Measurements from ENCODE around the gene LAMB2.

The LAMB2 gene

DNA sequence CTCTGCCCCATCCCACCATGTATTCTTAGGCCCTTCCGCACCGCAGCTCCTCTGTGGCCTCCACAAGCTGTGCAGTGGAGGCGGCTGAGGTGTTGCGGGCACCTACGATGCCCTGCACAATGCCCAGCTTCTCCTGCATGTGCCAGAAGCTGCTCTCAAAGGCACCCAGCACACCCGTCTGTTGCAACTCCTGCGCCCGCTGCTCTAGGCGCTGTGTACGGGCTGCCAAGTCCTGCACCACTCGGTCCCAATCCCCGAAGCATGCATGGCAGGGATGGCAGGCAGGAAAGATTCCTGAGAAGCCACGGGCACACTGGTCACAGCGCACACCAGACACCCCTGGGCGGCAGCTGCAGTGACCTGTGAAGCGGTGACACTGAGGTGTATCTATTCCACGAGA is 9.2 kb downstream of the LAMB2 start:
- Histone ChIP-seq H4K8ac (ENCODE audit: low read depth, low read length) (no peak overlapping the region), H3K14ac (ENCODE audit: low read length) (no peak overlapping the region), H3K27ac (replicated peaks; ENCODE audit: low read length) (no peak overlapping the region), H3K4me3 (ENCODE audit: low read length in 2 of 2) (no peak overlapping the region), H3K18ac (ENCODE audit: low read length) (no peak overlapping the region), H3K79me1 (ENCODE audit: low read depth, low read length) (peaks cover 5% of the 10 kb centered on the region), H2BK120ac (ENCODE audit: low read depth, low read length) (no peak overlapping the region), H3K36me3 (replicated peaks in 1 of 2; ENCODE audit: control insufficient read depth in 2 of 2, insufficient read depth in 2 of 2, low read length in 2 of 2) (peaks cover 46 to 48% of the 10 kb centered on the region in 2 donors), H4K91ac (ENCODE audit: low read depth, low read length, poor library complexity) (no peak overlapping the region), H2AFZ (ENCODE audit: low read length) (no peak overlapping the region), H3K9me3 (replicated peaks in 1 of 2; ENCODE audit: control insufficient read depth in 2 of 2, insufficient read depth in 1 of 2, low read depth in 1 of 2, low read length in 2 of 2) (peaks cover 0 to 3% of the 10 kb centered on the region in 2 donors), H2BK5ac (ENCODE audit: low read length) (no peak overlapping the region), H3K9ac (ENCODE audit: low read depth, low read length, poor library complexity) (peak overlapping the region; percentile 12), H2BK12ac (ENCODE audit: low read length) (no peak overlapping the region), H3K23ac (ENCODE audit: low read depth, low read length, poor library complexity) (peak overlapping the region; percentile 44), H3K4me1 (ENCODE audit: control insufficient read depth in 2 of 2, insufficient read depth in 1 of 2, low read depth in 1 of 2, low read length in 2 of 2) (peaks cover 8 to 9% of the 10 kb centered on the region in 2 donors), H2AK5ac (ENCODE audit: low read depth, low read length) (no peak overlapping the region), H3K27me3 (ENCODE audit: control insufficient read depth in 3 of 3, insufficient read depth in 3 of 3, low read depth in 1 of 3, low read length in 3 of 3) (no peaks in the 10 kb centered on the region), H2BK15ac (ENCODE audit: low read length) (no peak overlapping the region), H3K4ac (ENCODE audit: low read length) (no peak overlapping the region), H3K4me2 (ENCODE audit: insufficient read depth, low read length, poor library complexity, severe bottlenecking) (no peak overlapping the region)
- no peak for DNase-seq (ENCODE audit: low spot score)
- no CpG with 5 or more reads among the region's 17 CpGs for WGBS, 2 donors (ENCODE audit: extremely low coverage in 2 of 2, insufficient read length in 2 of 2, insufficient replicate concordance in 1 of 2)

DNA sequence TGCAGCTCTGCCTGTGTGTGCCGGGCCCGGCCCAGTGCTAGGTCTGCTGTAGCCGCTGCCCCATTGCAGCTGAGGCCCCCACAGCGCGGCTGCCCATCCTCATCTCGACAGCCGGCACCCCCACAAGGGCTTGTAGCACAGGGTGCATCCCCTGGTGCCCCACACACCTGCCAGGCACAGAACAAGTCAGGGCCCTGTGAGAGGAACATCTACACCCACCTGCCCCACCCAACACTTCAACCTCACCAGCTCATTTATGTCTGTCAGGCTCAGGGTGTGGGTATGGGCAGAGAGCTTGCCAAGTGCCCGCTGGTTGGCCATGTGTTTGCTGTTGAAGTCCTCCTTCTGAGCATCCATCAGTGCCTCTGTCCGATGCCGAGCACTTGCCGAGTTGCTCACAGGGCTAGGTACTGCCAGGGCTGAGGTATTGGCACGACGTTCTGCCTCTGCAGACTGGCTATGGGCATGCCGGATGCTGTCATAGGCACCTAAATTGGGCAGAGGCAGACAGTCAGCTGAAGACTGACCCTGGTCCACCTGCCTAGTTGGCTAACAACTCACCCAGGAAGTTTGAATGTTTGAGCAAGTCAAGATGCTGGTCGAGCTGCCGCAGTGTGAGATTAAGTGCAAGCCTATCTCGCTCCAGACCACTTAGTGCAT is 9.8 kb downstream of the LAMB2 start:
- no peak overlapping the region for H3K27ac ChIP-seq (replicated peaks; ENCODE audit: low read length)

GRCh38 chr3:49122451-49122850 is 10.4 kb downstream of the LAMB2 start:
- Histone ChIP-seq H3K4ac (ENCODE audit: low read length) (no peak overlapping the region), H3K4me1 (ENCODE audit: control insufficient read depth in 2 of 2, insufficient read depth in 1 of 2, low read depth in 1 of 2, low read length in 2 of 2) (peaks cover 8 to 9% of the 10 kb centered on the region in 2 donors), H3K27me3 (ENCODE audit: control insufficient read depth in 3 of 3, insufficient read depth in 3 of 3, low read depth in 1 of 3, low read length in 3 of 3) (no peaks in the 10 kb centered on the region), H3K79me1 (ENCODE audit: low read depth, low read length) (peaks cover 5% of the 10 kb centered on the region), H3K4me3 (ENCODE audit: low read length in 2 of 2) (no peak overlapping the region), H3K9me3 (replicated peaks in 1 of 2; ENCODE audit: control insufficient read depth in 2 of 2, insufficient read depth in 1 of 2, low read depth in 1 of 2, low read length in 2 of 2) (peaks cover 0 to 3% of the 10 kb centered on the region in 2 donors), H2BK5ac (ENCODE audit: low read length) (peak overlapping the region; percentile 18), H4K8ac (ENCODE audit: low read depth, low read length) (no peak overlapping the region), H2BK120ac (ENCODE audit: low read depth, low read length) (no peak overlapping the region), H3K27ac (replicated peaks; ENCODE audit: low read length) (no peak overlapping the region), H2AK5ac (ENCODE audit: low read depth, low read length) (no peak overlapping the region), H2BK12ac (ENCODE audit: low read length) (no peak overlapping the region), H3K18ac (ENCODE audit: low read length) (no peak overlapping the region), H3K4me2 (ENCODE audit: insufficient read depth, low read length, poor library complexity, severe bottlenecking) (no peak overlapping the region), H3K36me3 (replicated peaks in 1 of 2; ENCODE audit: control insufficient read depth in 2 of 2, insufficient read depth in 2 of 2, low read length in 2 of 2) (peaks cover 48 to 55% of the 10 kb centered on the region in 2 donors), H3K9ac (ENCODE audit: low read depth, low read length, poor library complexity) (no peak overlapping the region), H4K91ac (ENCODE audit: low read depth, low read length, poor library complexity) (no peak overlapping the region), H3K14ac (ENCODE audit: low read length) (no peak overlapping the region), H2AFZ (ENCODE audit: low read length) (no peak overlapping the region), H3K23ac (ENCODE audit: low read depth, low read length, poor library complexity) (no peak overlapping the region), H2BK15ac (ENCODE audit: low read length) (no peak overlapping the region)
- no CpG with 5 or more reads among the region's 7 CpGs for WGBS, 2 donors (ENCODE audit: extremely low coverage in 2 of 2, insufficient read length in 2 of 2, insufficient replicate concordance in 1 of 2)
- DNase-seq (ENCODE audit: low spot score): no peak

More for the DNA sequence above, 9.8 kb downstream of the LAMB2 start:
- no peak overlapping the region for H2BK15ac ChIP-seq (ENCODE audit: low read length)
- peak overlapping the region; percentile 44 for H3K23ac ChIP-seq (ENCODE audit: low read depth, low read length, poor library complexity)
- H3K79me1 ChIP-seq (ENCODE audit: low read depth, low read length): peaks cover 5% of the 10 kb centered on the region
- no peak overlapping the region for H4K8ac ChIP-seq (ENCODE audit: low read depth, low read length)
- H3K14ac ChIP-seq (ENCODE audit: low read length): no peak overlapping the region
- DNase-seq (ENCODE audit: low spot score): no peak
- H4K91ac ChIP-seq (ENCODE audit: low read depth, low read length, poor library complexity): no peak overlapping the region
- H2AFZ ChIP-seq (ENCODE audit: low read length): no peak overlapping the region
- H2BK5ac ChIP-seq (ENCODE audit: low read length): peak overlapping the region; percentile 18
- H2BK120ac ChIP-seq (ENCODE audit: low read depth, low read length): no peak overlapping the region
- H3K4me1 ChIP-seq (ENCODE audit: control insufficient read depth in 2 of 2, insufficient read depth in 1 of 2, low read depth in 1 of 2, low read length in 2 of 2): peaks cover 8 to 9% of the 10 kb centered on the region in 2 donors
- H3K4me3 ChIP-seq (ENCODE audit: low read length in 2 of 2): peak overlapping the region in 1 of 2 donors; percentile 11
- peaks cover 0 to 3% of the 10 kb centered on the region in 2 donors for H3K9me3 ChIP-seq (replicated peaks in 1 of 2; ENCODE audit: control insufficient read depth in 2 of 2, insufficient read depth in 1 of 2, low read depth in 1 of 2, low read length in 2 of 2)
- WGBS, 2 donors (ENCODE audit: extremely low coverage in 2 of 2, insufficient read length in 2 of 2, insufficient replicate concordance in 1 of 2): no CpG with 5 or more reads among the region's 17 CpGs
- peak overlapping the region; percentile 15 for H3K9ac ChIP-seq (ENCODE audit: low read depth, low read length, poor library complexity)
- no peak overlapping the region for H3K4ac ChIP-seq (ENCODE audit: low read length)
- no peak overlapping the region for H3K4me2 ChIP-seq (ENCODE audit: insufficient read depth, low read length, poor library complexity, severe bottlenecking)
- H3K18ac ChIP-seq (ENCODE audit: low read length): no peak overlapping the region
- H3K27me3 ChIP-seq (ENCODE audit: control insufficient read depth in 3 of 3, insufficient read depth in 3 of 3, low read depth in 1 of 3, low read length in 3 of 3): no peaks in the 10 kb centered on the region
- H3K36me3 ChIP-seq (replicated peaks in 1 of 2; ENCODE audit: control insufficient read depth in 2 of 2, insufficient read depth in 2 of 2, low read length in 2 of 2): peaks cover 43 to 50% of the 10 kb centered on the region in 2 donors
- no peak overlapping the region for H2BK12ac ChIP-seq (ENCODE audit: low read length)
- no peak overlapping the region for H2AK5ac ChIP-seq (ENCODE audit: low read depth, low read length)

DNA sequence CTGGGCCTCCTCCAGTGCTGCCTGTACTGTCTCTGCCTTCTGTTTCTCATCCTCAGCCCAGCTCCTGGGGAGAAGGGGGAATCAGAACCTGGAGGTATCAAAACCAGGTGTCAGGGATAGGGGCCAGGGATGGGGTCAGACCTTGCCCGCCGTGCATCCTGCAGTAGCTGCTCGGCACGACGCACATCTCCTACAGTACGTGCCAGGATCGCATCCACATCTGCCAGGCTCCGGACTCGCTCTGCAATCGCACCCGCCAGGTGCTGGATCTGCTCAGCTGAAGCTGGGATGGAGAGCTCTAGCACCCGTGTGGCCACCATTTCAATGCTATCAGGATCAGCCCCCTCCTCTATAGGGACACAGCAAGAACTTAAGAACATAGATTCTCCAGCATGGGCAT is 10.8 kb downstream of the LAMB2 start:
- Histone ChIP-seq H3K4me3 (ENCODE audit: low read length in 2 of 2) (no peak overlapping the region), H3K27ac (replicated peaks; ENCODE audit: low read length) (no peak overlapping the region), H2AK5ac (ENCODE audit: low read depth, low read length) (peak overlapping the region; percentile 95), H4K91ac (ENCODE audit: low read depth, low read length, poor library complexity) (no peak overlapping the region), H3K9ac (ENCODE audit: low read depth, low read length, poor library complexity) (no peak overlapping the region), H3K27me3 (ENCODE audit: control insufficient read depth in 3 of 3, insufficient read depth in 3 of 3, low read depth in 1 of 3, low read length in 3 of 3) (no peaks in the 10 kb centered on the region), H3K9me3 (replicated peaks in 1 of 2; ENCODE audit: control insufficient read depth in 2 of 2, insufficient read depth in 1 of 2, low read depth in 1 of 2, low read length in 2 of 2) (peaks cover 0 to 3% of the 10 kb centered on the region in 2 donors), H2BK15ac (ENCODE audit: low read length) (no peak overlapping the region), H2BK12ac (ENCODE audit: low read length) (no peak overlapping the region), H3K18ac (ENCODE audit: low read length) (no peak overlapping the region), H3K79me1 (ENCODE audit: low read depth, low read length) (peaks cover 5% of the 10 kb centered on the region), H3K36me3 (replicated peaks in 1 of 2; ENCODE audit: control insufficient read depth in 2 of 2, insufficient read depth in 2 of 2, low read length in 2 of 2) (peaks cover 53 to 59% of the 10 kb centered on the region in 2 donors), H2BK120ac (ENCODE audit: low read depth, low read length) (no peak overlapping the region), H2AFZ (ENCODE audit: low read length) (no peak overlapping the region), H3K4ac (ENCODE audit: low read length) (no peak overlapping the region), H3K23ac (ENCODE audit: low read depth, low read length, poor library complexity) (no peak overlapping the region), H3K4me1 (ENCODE audit: control insufficient read depth in 2 of 2, insufficient read depth in 1 of 2, low read depth in 1 of 2, low read length in 2 of 2) (peaks cover 8 to 9% of the 10 kb centered on the region in 2 donors), H3K4me2 (ENCODE audit: insufficient read depth, low read length, poor library complexity, severe bottlenecking) (no peak overlapping the region), H2BK5ac (ENCODE audit: low read length) (no peak overlapping the region), H3K14ac (ENCODE audit: low read length) (no peak overlapping the region), H4K8ac (ENCODE audit: low read depth, low read length) (no peak overlapping the region)
- no peak for DNase-seq (ENCODE audit: low spot score)
- WGBS, 2 donors (ENCODE audit: extremely low coverage in 2 of 2, insufficient read length in 2 of 2, insufficient replicate concordance in 1 of 2): no CpG with 5 or more reads among the region's 12 CpGs
